Sigmoid colon (tissue), 7 donors: ENCODE measurements around the gene TRIM63. TPM values are rescaled to one million over a fixed set of nuclear protein-coding genes. Genes with fewer than 3 reads are reported as not detected.

Experiments
- DNase-seq: peaks from one replicate; pipeline ENCODE4 v3.0.0-alpha.2; 2019
- H3K27ac ChIP-seq, 4 donors: fragments of 200-600 bp; sonication (generic); one replicate each; pipeline ENCODE4 v1.5.1; 2016 to 2019; ENCODE audit warnings: mild to moderate bottlenecking in 1 of 4
- H3K27me3 ChIP-seq, 3 donors: fragments of 200-600 bp; sonication (generic); one replicate each; pipeline ENCODE4 v1.5.1; 2019; ENCODE audit warnings: mild to moderate bottlenecking in 1 of 3
- H3K36me3 ChIP-seq, 4 donors: fragments of 200-600 bp; sonication (generic); one replicate each; pipeline ENCODE4 v1.5.1; 2016 to 2019
- H3K4me1 ChIP-seq, 4 donors: fragments of 200-600 bp; sonication (generic); one replicate each; pipeline ENCODE4 v1.5.1; 2017 to 2019
- H3K4me3 ChIP-seq, 4 donors: fragments of 200-600 bp; sonication (generic); one replicate each; pipeline ENCODE4 v1.5.1; 2017 to 2019; ENCODE audit warnings: mild to moderate bottlenecking in 2 of 4, moderate library complexity in 1 of 4
- H3K9me3 ChIP-seq, 4 donors: fragments of 200-600 bp in 3 of 4; sonication (generic) in 3 of 4; one replicate each; pipeline versions ENCODE4 v1.5.1 to v1.6.1; 2013 to 2019
- CTCF ChIP-seq, 4 experiments: fragments of 450-650 bp in 3 of 4; fragments of 200-600 bp in 1 of 4; IDR thresholded peaks; one replicate each; pipeline ENCODE4 v1.5.1; 2016 to 2019; ENCODE audit warnings: antibody characterized with exemption in 4 of 4, mild to moderate bottlenecking in 3 of 4, moderate library complexity in 2 of 4
- EP300 ChIP-seq, 4 donors: sonication (generic); formaldehyde crosslinking; IDR thresholded peaks; one replicate each; pipeline ENCODE4 v1.6.1; 2017; ENCODE audit warnings: antibody characterized with exemption in 4 of 4
- POLR2A ChIP-seq, 2 donors: fragments of 450-650 bp; IDR thresholded peaks; one replicate each; pipeline ENCODE4 v1.6.1; 2016; ENCODE audit warnings: antibody characterized with exemption in 2 of 2, mild to moderate bottlenecking in 2 of 2, moderate library complexity in 2 of 2
- POLR2AphosphoS5 ChIP-seq, 4 donors: sonication (generic); formaldehyde crosslinking; IDR thresholded peaks; one replicate each; pipeline ENCODE4 v1.6.1; 2017; ENCODE audit warnings: antibody characterized with exemption in 4 of 4
- WGBS, 2 donors: extraction: QIAGEN DNeasy Blood & Tissue Kit; methylation state at CpG; one replicate each; pipeline ENCODE4 v1.1.7; 2013; 5-methylcytosine and 5-hydroxymethylcytosine counted together
- intact Hi-C: fragments of 100-400 bp; cut with DNase I; formaldehyde crosslinking; loops from one replicate; pipeline ENCODE4 v1.15.1; 2023
- polyA plus RNA-seq, 3 donors: library from polyadenylated mRNA; stranded (reverse); fragments of 200-250 nt; gene quantifications; one replicate each; pipeline ENCODE4 v1.2.3, GENCODE V29; 2013
- total RNA-seq, 4 donors: library from RNA; depleted of rRNA; stranded (reverse); fragments of >200 nt; gene quantifications; one replicate each; pipeline ENCODE4 v1.1.0, GENCODE V29; 2016
- donor health status: healthy with polysubstance abuse.
- donor health status: Bipolar disorder and iron deficiency.
- donor health status: healthy.

The TRIM63 gene
- total and polyA plus RNA-seq, 7 donors: 0.35 to 2.1 (median 0.81) TPM; not detected in 2

DNA sequence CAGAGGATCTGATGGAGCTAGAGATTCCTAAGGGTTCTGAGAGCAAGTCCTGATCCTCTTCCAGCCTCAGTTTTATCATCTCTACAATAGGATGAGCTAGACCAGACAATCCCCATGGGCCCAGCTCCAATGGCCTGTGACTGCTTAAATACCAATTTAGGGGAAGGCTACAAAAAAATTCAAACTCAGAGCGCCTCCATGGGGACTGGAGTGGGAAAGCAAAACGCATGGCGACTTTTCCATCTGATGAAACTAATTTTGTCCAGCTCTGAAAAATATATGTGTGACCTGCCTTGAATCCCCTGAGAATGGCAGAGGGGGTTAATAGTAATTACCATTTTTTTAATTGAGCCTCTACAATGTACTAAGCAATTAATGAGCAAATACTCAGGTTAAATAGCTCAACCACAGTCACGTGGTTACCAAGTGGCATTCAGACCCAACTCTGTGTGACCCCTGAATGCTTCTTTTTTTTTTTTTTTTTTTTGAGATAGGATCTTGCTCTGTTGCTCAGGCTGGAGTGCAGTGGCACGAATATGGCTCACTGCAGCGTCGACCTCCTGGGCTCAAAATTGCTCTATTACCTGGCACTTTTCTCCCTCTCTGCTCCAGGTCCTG, 37.5 kb downstream of the TRIM63 start:
- Histone ChIP-seq H3K36me3 (no peaks in the 10 kb centered on the region), H3K9me3 (no peaks in the 10 kb centered on the region), H3K4me3 (no peak overlapping the region), H3K27ac (no peak overlapping the region), H3K4me1 (peaks cover 0 to 5% (median 4%) of the 10 kb centered on the region in 4 donors), H3K27me3 (peaks cover 0 to 7% (median 0%) of the 10 kb centered on the region in 3 donors)
- DNase-seq: no peak
- WGBS, 2 donors: 69 to 81% methylated on average over 7 of the region's 7 CpGs
- TF ChIP-seq POLR2AphosphoS5 (IDR thresholded peaks at IDR 0.05) (no peak), POLR2A (IDR thresholded peaks at IDR 0.05) (no peak), EP300 (IDR thresholded peaks at IDR 0.05) (no peak), CTCF (IDR thresholded peaks at IDR 0.05) (no peak)
- intact Hi-C loops: no loop called here

DNA sequence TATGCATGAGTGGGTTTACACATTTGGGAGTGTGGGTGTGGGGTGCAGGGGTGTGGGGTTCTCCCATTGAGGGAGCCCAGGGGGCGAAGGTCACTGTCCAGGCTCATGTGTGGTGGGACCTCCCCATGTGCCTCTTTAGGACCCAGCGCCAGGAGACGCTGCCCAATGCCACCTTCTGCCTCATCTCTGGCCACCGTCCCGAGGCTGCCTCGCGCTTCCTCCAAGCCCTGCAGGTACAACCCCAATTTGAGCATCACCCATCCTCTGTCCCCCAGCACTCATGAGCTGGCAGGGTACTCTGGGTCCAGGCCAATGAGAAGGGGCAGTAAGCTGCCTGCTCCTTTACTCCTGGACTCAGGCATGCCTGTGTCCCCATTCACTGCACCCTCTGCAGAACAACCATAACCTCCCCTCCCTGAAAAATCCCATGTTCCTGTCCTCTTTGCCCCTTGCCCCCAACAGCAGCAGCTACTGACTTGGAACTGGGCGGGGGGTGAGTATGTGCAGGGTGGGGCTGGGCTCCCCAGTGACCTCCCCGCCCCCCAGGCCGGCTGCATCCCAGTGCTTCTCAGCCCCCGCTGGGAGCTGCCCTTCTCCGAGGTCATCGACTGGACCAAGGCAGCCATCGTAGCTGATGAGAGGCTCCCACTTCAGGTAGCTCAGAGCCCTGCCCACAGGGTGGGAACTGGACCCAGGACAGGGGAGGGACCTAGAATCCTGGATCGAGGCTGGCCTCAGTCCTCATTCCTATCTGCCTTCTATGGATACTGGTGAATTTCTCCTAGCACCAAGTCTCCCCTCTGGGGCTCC, 38.2 kb downstream of the TRIM63 start:
- no peaks in the 10 kb centered on the region for H3K9me3 ChIP-seq
- intact Hi-C loops: no loop called here
- peaks cover 0 to 7% (median 0%) of the 10 kb centered on the region in 3 donors for H3K27me3 ChIP-seq
- 45 to 76% methylated on average over 15 of the region's 15 CpGs for WGBS, 2 donors
- H3K4me1 ChIP-seq: no peaks in the 10 kb centered on the region
- no peaks in the 10 kb centered on the region for H3K36me3 ChIP-seq
- no peak overlapping the region for H3K4me3 ChIP-seq
- no peak for TF ChIP-seq EP300 (IDR thresholded peaks at IDR 0.05)
- no peak for TF ChIP-seq POLR2AphosphoS5 (IDR thresholded peaks at IDR 0.05)
- TF ChIP-seq CTCF (IDR thresholded peaks at IDR 0.05): no peak
- TF ChIP-seq POLR2A (IDR thresholded peaks at IDR 0.05): no peak
- H3K27ac ChIP-seq: no peak overlapping the region
- no peak for DNase-seq

DNA sequence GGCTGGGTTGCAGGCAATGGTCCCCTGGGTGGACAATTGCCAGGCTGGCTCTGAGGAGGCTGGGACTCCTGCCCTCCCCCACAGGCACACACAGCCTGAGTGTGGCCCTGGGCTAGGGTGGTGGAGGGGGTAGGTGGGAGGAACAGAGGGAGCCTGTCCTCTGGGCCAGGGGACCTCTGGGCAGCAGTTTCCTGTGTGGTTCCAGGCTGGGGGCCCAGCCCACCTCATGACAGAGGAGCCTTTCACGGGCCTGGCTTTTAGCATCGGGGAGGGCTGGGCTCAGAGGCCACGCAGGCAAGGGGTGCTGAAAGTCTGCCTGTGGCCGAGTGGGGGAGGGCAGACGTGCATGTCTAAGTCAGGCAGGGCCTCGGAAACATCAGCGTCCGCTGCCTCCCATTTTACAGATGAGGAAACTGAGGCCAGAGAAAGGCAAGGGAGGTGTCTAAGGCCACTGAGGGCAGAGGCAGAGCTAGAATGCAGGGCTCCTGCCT, 38.9 kb downstream of the TRIM63 start:
- no peak overlapping the region for H3K27ac ChIP-seq
- TF ChIP-seq POLR2A (IDR thresholded peaks at IDR 0.05) (no peak), EP300 (IDR thresholded peaks at IDR 0.05) (no peak)
- H3K9me3 ChIP-seq: no peaks in the 10 kb centered on the region
- intact Hi-C loops: no loop called here
- no peaks in the 10 kb centered on the region for H3K36me3 ChIP-seq
- H3K4me1 ChIP-seq: no peaks in the 10 kb centered on the region
- 73 to 77% methylated on average over 8 of the region's 8 CpGs for WGBS, 2 donors
- peaks cover 0 to 5% (median 0%) of the 10 kb centered on the region in 3 donors for H3K27me3 ChIP-seq
- DNase-seq: no peak
- H3K4me3 ChIP-seq: no peak overlapping the region

GRCh38 chr1:26027716-26028489, 39.5 kb downstream of the TRIM63 start:
- WGBS, 2 donors: 31 to 49% methylated on average over 3 of the region's 3 CpGs
- H3K36me3 ChIP-seq: no peaks in the 10 kb centered on the region
- H3K27me3 ChIP-seq: no peaks in the 10 kb centered on the region
- H3K4me1 ChIP-seq: no peaks in the 10 kb centered on the region
- intact Hi-C loops: no loop called here
- H3K27ac ChIP-seq: no peak overlapping the region
- TF ChIP-seq POLR2AphosphoS5 (IDR thresholded peaks at IDR 0.05) (no peak), CTCF (IDR thresholded peaks at IDR 0.05) (no peak), POLR2A (IDR thresholded peaks at IDR 0.05) (no peak), EP300 (IDR thresholded peaks at IDR 0.05) (no peak)
- no peak for DNase-seq
- H3K9me3 ChIP-seq: no peaks in the 10 kb centered on the region
- no peak overlapping the region for H3K4me3 ChIP-seq

DNA sequence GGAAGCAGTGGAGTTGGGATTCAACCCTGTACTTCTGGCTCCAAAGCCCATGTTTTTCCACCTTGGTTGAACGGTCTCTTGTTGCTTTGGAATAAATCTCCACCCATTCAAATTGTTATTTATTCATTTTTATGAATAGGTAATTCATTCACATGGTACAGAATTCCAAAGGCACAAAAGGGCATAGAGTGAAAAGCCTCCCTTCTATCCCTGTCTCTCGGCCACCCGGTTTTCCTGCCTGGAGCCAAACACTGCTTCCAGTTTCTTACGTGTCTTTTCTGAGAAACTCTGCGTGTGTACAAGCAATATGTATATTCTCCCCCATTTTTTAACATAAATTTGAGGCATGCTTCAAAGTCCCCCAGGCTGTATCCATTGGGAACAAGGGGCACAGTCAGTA, 41.9 kb downstream of the TRIM63 start:
- H3K4me1 ChIP-seq: peaks cover 0 to 18% (median 13%) of the 10 kb centered on the region in 4 donors
- no peak overlapping the region for H3K27ac ChIP-seq
- no peaks in the 10 kb centered on the region for H3K36me3 ChIP-seq
- H3K9me3 ChIP-seq: no peaks in the 10 kb centered on the region
- TF ChIP-seq POLR2AphosphoS5 (IDR thresholded peaks at IDR 0.05) (no peak), EP300 (IDR thresholded peaks at IDR 0.05) (no peak), POLR2A (IDR thresholded peaks at IDR 0.05) (no peak), CTCF (IDR thresholded peaks at IDR 0.05) (no peak)
- intact Hi-C loops: no loop called here
- H3K27me3 ChIP-seq: no peaks in the 10 kb centered on the region
- WGBS, 2 donors: 48 to 79% methylated on average over 5 of the region's 5 CpGs
- no peak overlapping the region for H3K4me3 ChIP-seq
- no peak for DNase-seq
